LNCAP (cell line): Measurements from ENCODE around the gene TEX9.

Experiments used
- TF ChIP-seq, protein P1 (sequence below): fragments of 450-650 bp; IDR thresholded peaks from 2 replicates; pipeline ENCODE4 v1.5.1; 2017; ENCODE audit warnings: mild to moderate bottlenecking

The TEX9 gene

DNA sequence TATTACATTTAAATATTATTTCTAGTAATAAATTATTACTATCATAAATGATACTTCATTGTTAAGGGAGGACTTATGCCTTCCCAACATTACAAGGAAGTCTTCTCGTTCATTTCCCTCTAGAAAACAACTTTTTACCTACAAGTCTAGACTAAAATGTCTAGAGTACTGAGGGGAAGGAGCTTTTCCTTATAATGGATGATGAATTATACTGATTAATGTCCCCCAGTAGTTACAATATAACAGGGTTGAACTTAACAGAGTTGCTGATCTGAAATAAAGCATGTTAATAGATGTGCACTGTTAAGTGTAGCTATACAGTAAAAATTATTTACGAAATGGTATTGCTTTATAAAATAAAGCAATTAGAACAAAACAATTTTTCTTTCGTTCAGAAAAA lies 102.4 kb downstream of the TEX9 start:
- TF ChIP-seq, protein P1, sequence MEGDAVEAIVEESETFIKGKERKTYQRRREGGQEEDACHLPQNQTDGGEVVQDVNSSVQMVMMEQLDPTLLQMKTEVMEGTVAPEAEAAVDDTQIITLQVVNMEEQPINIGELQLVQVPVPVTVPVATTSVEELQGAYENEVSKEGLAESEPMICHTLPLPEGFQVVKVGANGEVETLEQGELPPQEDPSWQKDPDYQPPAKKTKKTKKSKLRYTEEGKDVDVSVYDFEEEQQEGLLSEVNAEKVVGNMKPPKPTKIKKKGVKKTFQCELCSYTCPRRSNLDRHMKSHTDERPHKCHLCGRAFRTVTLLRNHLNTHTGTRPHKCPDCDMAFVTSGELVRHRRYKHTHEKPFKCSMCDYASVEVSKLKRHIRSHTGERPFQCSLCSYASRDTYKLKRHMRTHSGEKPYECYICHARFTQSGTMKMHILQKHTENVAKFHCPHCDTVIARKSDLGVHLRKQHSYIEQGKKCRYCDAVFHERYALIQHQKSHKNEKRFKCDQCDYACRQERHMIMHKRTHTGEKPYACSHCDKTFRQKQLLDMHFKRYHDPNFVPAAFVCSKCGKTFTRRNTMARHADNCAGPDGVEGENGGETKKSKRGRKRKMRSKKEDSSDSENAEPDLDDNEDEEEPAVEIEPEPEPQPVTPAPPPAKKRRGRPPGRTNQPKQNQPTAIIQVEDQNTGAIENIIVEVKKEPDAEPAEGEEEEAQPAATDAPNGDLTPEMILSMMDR: no peak

DNA sequence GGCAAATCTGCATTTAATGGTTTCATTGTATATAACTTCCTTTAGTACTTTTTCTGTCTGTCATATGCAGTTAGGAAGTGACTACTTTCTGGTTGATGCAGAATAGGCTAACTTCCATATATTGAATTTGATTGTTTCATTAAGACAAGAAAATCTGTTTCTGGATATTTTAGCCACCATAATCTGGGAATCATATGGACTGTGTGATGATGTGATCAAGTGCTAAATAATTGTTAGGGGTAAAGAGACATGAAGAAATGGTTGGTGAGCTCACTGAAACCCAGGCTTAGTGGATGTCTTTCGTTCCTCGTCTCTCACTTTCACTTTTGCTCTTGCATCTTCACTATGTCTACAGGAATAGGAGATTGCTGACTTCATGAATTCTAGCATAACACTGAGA lies 103.2 kb downstream of the TEX9 start:
- TF ChIP-seq, protein P1: no peak

DNA sequence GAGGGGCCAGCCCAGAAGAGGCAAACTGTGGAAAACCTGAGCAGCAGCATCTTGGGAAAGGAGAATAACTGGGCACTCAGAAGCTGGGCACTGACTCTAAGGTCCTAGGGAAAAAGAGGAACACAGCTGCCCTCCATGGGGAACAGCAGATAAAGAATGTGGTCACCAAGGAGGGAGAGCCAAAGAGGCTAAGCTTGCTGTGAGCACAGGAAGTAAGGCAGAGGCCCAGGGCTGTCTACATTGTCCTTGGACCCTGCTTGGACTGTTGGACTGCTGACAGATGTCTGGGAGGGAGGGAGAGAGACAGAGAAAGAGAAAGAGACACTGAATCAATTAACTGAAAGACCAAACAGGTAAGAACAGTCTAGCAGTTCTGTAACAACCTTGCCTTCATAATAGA lies 104.3 kb downstream of the TEX9 start:
- TF ChIP-seq, protein P1: no peak

DNA sequence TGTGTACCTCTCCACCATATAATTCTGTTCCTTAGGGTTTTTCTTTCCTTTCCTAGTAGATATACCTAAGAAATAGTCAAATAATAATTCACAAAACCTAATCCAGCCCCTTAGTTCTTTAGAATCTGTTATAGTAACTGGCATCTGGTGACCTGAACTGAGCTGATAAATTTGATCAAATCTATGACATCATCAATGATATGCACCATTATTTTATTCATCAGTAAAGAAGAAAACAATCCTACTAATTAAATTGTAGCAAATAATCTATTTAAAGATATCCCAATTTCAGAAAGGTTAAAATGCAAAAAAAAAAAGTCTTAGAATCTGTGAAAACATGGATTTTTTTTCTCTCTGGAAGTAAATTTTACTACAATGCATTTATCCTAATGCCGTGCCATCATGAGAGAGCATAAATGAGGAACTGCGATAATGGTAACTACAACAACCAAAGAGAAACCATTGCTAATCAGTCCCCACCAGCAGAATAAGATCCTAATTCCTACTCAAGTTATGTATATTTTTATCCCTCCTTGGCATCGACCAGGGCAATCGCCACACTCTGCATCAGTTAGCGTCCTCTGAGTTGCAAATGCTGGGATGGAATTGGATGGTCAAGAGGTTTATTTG lies 106.3 kb downstream of the TEX9 start:
- TF ChIP-seq, protein P1: no peak

DNA sequence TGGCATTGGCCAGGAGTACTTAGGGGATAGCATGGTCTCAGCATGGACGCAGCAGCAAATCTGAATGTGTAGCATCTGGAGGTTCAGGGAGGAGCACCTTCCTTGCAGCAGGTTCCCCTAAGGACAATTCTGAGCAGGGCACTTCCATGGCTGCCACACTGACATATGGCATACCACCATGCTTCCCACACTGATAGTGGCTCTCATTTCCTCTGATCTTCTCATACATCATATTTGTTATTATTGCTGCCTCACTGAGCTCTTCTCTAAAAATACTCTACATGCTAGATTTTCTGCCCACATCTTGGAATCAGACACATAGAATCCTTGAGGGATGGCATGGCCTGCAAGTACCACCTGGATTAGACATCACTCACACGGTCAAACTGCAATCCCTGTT lies 107.1 kb downstream of the TEX9 start:
- TF ChIP-seq, protein P1: no peak

DNA sequence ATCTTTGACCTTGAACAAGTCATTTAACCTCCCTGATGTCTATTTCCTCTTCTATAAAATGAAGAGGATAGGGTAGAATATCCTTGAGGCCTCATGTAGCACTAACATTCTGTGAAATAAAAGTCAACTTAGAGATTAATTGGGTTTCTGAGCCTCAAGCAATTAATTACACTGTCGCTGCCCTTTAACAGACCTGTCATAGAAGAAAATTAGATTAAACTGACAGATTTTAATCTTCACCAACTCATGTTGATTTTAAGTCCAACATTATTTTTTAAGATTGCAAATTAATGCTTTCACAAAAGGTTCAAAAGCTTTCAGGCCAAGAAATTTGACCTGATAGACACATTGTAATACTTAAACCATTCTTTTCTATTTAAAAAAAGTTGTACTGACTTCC lies 107.8 kb downstream of the TEX9 start:
- TF ChIP-seq, protein P1: no peak

DNA sequence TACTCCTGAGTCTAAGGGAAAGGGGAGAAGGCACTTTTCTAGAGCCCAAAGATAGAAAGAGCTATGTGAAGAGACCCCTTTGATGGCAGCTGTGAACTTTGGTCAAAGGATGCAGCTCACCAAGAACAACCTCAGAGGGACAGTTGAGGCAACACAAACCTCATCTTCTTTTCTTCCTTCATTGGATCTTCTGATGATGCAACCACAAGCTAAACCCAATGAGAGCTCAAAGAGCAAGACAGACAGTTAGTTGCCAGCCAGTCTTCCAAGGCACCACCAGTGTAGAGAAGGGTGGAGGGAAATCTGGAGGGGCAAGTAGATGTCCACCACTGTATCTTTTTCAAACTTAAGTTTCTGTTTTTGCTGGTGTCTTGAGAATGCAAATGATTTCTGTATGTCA lies 110.1 kb downstream of the TEX9 start:
- TF ChIP-seq, protein P1: no peak
